GM12892 (cell line): ENCODE results near the gene FOXRED2.

Experiments
- POLR2A ChIP-seq: IDR thresholded peaks from 2 replicates; pipeline ENCODE4 v1.6.1; 2011; ENCODE audit warnings: low read depth, low read length, control low read depth
- POLR2AphosphoS5 ChIP-seq: IDR thresholded peaks from 2 replicates; pipeline ENCODE4 v1.6.1; 2011; ENCODE audit warnings: low read depth, low read length, control low read depth
- TAF1 ChIP-seq: IDR thresholded peaks from 2 replicates; pipeline ENCODE4 v1.6.1; 2011; ENCODE audit warnings: low read depth, mild to moderate bottlenecking, control low read depth, low read length, borderline replicate concordance

GRCh38 chr22:36522662-36523061 lies 15.8 kb upstream of the FOXRED2 start:
- TF ChIP-seq POLR2AphosphoS5 (no peak), POLR2A (no peak), TAF1 (no peak)
